COR-L47 (cell line): Measurements from ENCODE around the gene CILP2.

Experiments
- DNase-seq: peaks from one replicate; lab custom pipeline; 2025; lab: John Stamatoyannopoulos, UW

Gene CILP2

GRCh38 chr19:19505669-19506326, 32.3 kb upstream of the CILP2 start:
- DNase-seq = no peak

- no peak for DNase-seq
These were observed 31.5 kb upstream of the CILP2 start for GRCh38 chr19:19506592-19506991.

- no peak for DNase-seq
These were observed 30.7 kb upstream of the CILP2 start for GRCh38 chr19:19507354-19507753.

- DNase-seq = no peak
These were observed 29.8 kb upstream of the CILP2 start for GRCh38 chr19:19508217-19508616.

GRCh38 chr19:19510432-19510831, 27.6 kb upstream of the CILP2 start:
- no peak for DNase-seq

- DNase-seq = no peak
These were observed 24.4 kb upstream of the CILP2 start for GRCh38 chr19:19513682-19514081.

- DNase-seq = no peak
These were observed 23.8 kb upstream of the CILP2 start for GRCh38 chr19:19514215-19514657.

GRCh38 chr19:19514881-19515641, 23.0 kb upstream of the CILP2 start, which contains the start of gene TSSK6:
Gene TSSK6 (minus strand): TSS chr19:19515548. CDS start chr19:19515427, 121 bp downstream.
- no peak for DNase-seq

- peak; percentile 82 for DNase-seq
These were observed 22.2 kb upstream of the CILP2 start, which contains the start of gene NDUFA13 for GRCh38 chr19:19515642-19516519. Gene NDUFA13 (plus strand): TSS chr19:19516225. CDS start chr19:19516239, 14 bp downstream.

- DNase-seq = no peak
These were observed 20.8 kb upstream of the CILP2 start for GRCh38 chr19:19517235-19517619.

GRCh38 chr19:19520989-19521388, 17.1 kb upstream of the CILP2 start:
- no peak for DNase-seq

GRCh38 chr19:19523177-19523576, 14.9 kb upstream of the CILP2 start:
- DNase-seq = no peak

GRCh38 chr19:19524053-19524452, 14.0 kb upstream of the CILP2 start:
- no peak for DNase-seq

GRCh38 chr19:19525611-19526380, 12.3 kb upstream of the CILP2 start:
- no peak for DNase-seq

GRCh38 chr19:19526581-19527370, 11.3 kb upstream of the CILP2 start:
- DNase-seq = no peak

GRCh38 chr19:19527371-19527656, 10.8 kb upstream of the CILP2 start:
- DNase-seq = no peak

- DNase-seq = no peak
These were observed 10.1 kb upstream of the CILP2 start for GRCh38 chr19:19527674-19528625.

- DNase-seq = no peak
These were observed 9.2 kb upstream of the CILP2 start, which contains the start of gene YJEFN3 for GRCh38 chr19:19528721-19529490. Gene YJEFN3 (plus strand): TSS chr19:19528911. CDS start chr19:19528933, 22 bp downstream.
